ENCODE data around the gene PDK3.

Gene PDK3

GRCh38 chrX:24563291-24564010 lies 98.4 kb downstream of the PDK3 start:
- no peak for DNase-seq

DNA sequence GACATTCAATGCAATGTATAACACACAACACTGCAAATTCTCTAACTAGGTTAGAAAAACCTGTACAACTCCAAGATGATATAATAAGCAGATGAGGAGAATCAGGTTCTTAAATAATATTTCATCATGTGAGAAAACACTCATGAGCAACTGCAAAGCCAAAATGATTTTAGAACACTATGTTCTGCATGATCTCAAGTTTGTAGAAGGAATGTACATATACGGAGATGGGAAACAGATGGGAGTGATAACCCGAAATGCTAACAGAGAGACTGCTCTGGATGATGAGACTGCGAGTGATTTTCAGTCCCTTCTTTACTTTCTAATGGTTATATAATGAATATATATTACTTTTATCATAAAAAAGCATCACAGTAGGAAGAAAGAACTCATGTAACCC lies 101.2 kb downstream of the PDK3 start:
- DNase-seq, result no peak

GRCh38 chrX:24567169-24567568 lies 102.1 kb downstream of the PDK3 start:
- DNase-seq, result no peak

- DNase-seq, result no peak
Measured at GRCh38 chrX:24574743-24575142, 109.7 kb downstream of the PDK3 start.

- DNase-seq, result no peak
Measured at GRCh38 chrX:24575496-24575895, 110.4 kb downstream of the PDK3 start.

- no peak for DNase-seq
Measured at GRCh38 chrX:24577091-24577490, 112.0 kb downstream of the PDK3 start.
